Adrenal gland (tissue), 12 donors: ENCODE results near the gene ATP6V0D1. TPM values are rescaled to one million over a fixed set of nuclear protein-coding genes. Genes with fewer than 3 reads are reported as not detected.
A peak's percentile ranks its signal among the peaks of the same experiment; 100 is the strongest.

Experiments used
- DNase-seq, 7 donors: peaks; one replicate each; pipeline ENCODE4 v3.0.0-alpha.2; 2019 to 2020
- H3K27ac ChIP-seq, 5 donors: fragments of 200-600 bp; sonication (generic) in 4 of 5; 1 replicate in 3 of 5; 2 replicates in 2 of 5; pipeline versions ENCODE4 v1.5.1 to v1.8.0; 2016 to 2020; ENCODE audit warnings: mild to moderate bottlenecking in 1 of 5
- H3K27me3 ChIP-seq: fragments of 200-600 bp; 2 replicates; pipeline ENCODE4 v1.8.0; 2021
- H3K36me3 ChIP-seq, 2 donors: fragments of 200-600 bp; replicated peaks in 1 of 2; 1 replicate in 1 of 2; 2 replicates in 1 of 2; pipeline versions ENCODE4 v1.5.1 to v1.8.0; 2018 to 2022
- H3K4me1 ChIP-seq, 2 donors: fragments of 200-600 bp; replicated peaks in 1 of 2; 1 replicate in 1 of 2; 2 replicates in 1 of 2; pipeline versions ENCODE4 v1.5.1 to v1.8.0; 2018 to 2021
- H3K4me3 ChIP-seq, 4 donors: fragments of 200-600 bp; sonication (generic) in 3 of 4; one replicate each; pipeline ENCODE4 v1.5.1; 2016 to 2018
- H3K9me3 ChIP-seq, 3 donors: fragments of 200-600 bp; sonication (generic) in 1 of 3; replicated peaks in 1 of 3; 1 replicate in 2 of 3; 2 replicates in 1 of 3; pipeline versions ENCODE4 v1.5.1 to v1.8.0; 2016 to 2021
- POLR2A ChIP-seq, 2 donors: fragments of 450-650 bp; IDR thresholded peaks; one replicate each; pipeline ENCODE4 v1.6.1; 2017; ENCODE audit warnings: antibody characterized with exemption in 2 of 2, mild to moderate bottlenecking in 2 of 2, moderate library complexity in 1 of 2
- WGBS, 4 donors: extraction: QIAGEN DNeasy Blood & Tissue Kit in 2 of 4; methylation state at CpG; one replicate each; pipeline versions ENCODE4 v1.1.5 to v1.1.7; 2013 to 2017; 5-methylcytosine and 5-hydroxymethylcytosine counted together
- intact Hi-C, 2 donors: fragments of 100-400 bp; cut with DNase I; formaldehyde crosslinking; loops; one replicate each; pipeline versions ENCODE4 v1.14.1 to v1.15.0; 2022 to 2023
- polyA plus RNA-seq, 3 donors: library from polyadenylated mRNA; stranded (reverse); fragments of 200-250 nt in 2 of 3; fragments of 350-450 nt in 1 of 3; fragmentation: Illumina TruSeq in 1 of 3; extraction: RNeasy Lipid Tissue Mini Kit (QIAGEN cat#74804) in 1 of 3; gene quantifications; one replicate each; pipeline ENCODE4 v1.2.3, GENCODE V29; 2013 to 2014
- total RNA-seq, 9 donors: library from RNA; depleted of rRNA in 4 of 9; stranded (reverse); fragments of >200 nt in 4 of 9; fragments of 120-200 nt in 1 of 9; fragmentation: NEBNext Ultra II Directional in 1 of 9; extraction: Animal tissue kit (Norgen Biotek cat#: 25700) in 1 of 9; gene quantifications; one replicate each; pipeline versions ENCODE4 v1.1.0 to v1.2.4, GENCODE V29; 2013 to 2023
- TF ChIP-seq, protein P1 (sequence below), 6 experiments: fragments of 450-650 bp in 4 of 6; fragments of 200-600 bp in 2 of 6; sonication (generic) in 1 of 6; IDR thresholded peaks; 1 replicate in 5 of 6; 2 replicates in 1 of 6; pipeline versions ENCODE4 v1.5.1 to v1.8.0; 2016 to 2021; ENCODE audit warnings: antibody characterized with exemption in 6 of 6, mild to moderate bottlenecking in 2 of 6, moderate library complexity in 1 of 6
- donor health status: healthy with polysubstance abuse.
- donor health status: Bipolar disorder and iron deficiency.
- donor health status: DM: yes; HTN: yes; CAD: no.
- donor health status: DM: no; HTN: no; CAD: no.
- donor health status: DM: no; HTN: no; CAD: no.
- donor health status: DM: yes; HTN: yes; CAD: no.

Gene ATP6V0D1
- total and polyA plus RNA-seq, 12 donors = 24.1 to 244 (median 144) TPM

DNA sequence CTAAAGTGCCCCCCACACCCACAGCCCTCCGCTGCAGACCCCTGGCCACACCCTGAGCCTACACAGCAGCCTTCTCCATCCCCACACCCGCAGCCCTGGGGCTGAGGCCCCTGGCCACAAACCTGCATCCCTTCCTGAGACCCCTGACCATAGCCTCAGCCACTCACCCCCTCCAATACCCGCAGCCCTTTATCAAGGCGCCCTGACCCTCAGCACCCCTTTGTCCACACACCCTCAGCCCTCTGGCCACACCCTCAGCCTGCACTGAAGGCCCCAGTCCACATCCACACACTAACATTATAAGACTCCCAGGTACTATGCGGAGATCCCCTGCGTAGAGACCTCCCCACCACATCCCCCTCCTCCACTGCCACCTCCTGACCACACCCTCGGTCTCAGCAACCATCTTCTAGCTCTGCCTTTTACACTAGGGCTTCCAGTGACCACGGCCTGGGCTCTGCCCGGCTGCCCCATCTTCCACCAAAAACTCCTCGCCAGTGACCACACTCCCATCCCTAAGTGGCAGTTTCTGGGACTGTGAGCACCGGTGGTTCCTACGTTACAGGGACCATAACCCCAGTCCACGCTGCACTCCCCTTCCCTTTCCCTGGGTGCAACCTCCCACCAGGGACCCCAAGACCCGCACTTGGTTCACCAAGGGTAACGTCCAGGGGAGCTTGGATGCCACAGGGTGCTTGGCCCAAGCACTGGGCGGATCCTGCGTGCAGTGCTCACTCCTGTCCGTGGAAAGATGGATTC lies 88.5 kb downstream of the ATP6V0D1 start:
- Histone ChIP-seq H3K4me1 (peaks cover 14 to 38% of the 10 kb centered on the region in 2 donors), H3K4me3 (peak overlapping the region in 1 of 4 donors; percentile 40), H3K36me3 (no peaks in the 10 kb centered on the region), H3K9me3 (no peaks in the 10 kb centered on the region), H3K27me3 (peaks cover 8% of the 10 kb centered on the region), H3K27ac (no peak overlapping the region)
- peak in 1 of 7 donors; percentile 46 for DNase-seq
- TF ChIP-seq, protein P1, sequence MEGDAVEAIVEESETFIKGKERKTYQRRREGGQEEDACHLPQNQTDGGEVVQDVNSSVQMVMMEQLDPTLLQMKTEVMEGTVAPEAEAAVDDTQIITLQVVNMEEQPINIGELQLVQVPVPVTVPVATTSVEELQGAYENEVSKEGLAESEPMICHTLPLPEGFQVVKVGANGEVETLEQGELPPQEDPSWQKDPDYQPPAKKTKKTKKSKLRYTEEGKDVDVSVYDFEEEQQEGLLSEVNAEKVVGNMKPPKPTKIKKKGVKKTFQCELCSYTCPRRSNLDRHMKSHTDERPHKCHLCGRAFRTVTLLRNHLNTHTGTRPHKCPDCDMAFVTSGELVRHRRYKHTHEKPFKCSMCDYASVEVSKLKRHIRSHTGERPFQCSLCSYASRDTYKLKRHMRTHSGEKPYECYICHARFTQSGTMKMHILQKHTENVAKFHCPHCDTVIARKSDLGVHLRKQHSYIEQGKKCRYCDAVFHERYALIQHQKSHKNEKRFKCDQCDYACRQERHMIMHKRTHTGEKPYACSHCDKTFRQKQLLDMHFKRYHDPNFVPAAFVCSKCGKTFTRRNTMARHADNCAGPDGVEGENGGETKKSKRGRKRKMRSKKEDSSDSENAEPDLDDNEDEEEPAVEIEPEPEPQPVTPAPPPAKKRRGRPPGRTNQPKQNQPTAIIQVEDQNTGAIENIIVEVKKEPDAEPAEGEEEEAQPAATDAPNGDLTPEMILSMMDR (IDR thresholded peaks at IDR 0.05) = no peak
- WGBS, 4 donors = 79 to 83% (median 80%) methylated on average over 15 to 18 of the region's 18 CpGs
- intact Hi-C loops = no loop called here

DNA sequence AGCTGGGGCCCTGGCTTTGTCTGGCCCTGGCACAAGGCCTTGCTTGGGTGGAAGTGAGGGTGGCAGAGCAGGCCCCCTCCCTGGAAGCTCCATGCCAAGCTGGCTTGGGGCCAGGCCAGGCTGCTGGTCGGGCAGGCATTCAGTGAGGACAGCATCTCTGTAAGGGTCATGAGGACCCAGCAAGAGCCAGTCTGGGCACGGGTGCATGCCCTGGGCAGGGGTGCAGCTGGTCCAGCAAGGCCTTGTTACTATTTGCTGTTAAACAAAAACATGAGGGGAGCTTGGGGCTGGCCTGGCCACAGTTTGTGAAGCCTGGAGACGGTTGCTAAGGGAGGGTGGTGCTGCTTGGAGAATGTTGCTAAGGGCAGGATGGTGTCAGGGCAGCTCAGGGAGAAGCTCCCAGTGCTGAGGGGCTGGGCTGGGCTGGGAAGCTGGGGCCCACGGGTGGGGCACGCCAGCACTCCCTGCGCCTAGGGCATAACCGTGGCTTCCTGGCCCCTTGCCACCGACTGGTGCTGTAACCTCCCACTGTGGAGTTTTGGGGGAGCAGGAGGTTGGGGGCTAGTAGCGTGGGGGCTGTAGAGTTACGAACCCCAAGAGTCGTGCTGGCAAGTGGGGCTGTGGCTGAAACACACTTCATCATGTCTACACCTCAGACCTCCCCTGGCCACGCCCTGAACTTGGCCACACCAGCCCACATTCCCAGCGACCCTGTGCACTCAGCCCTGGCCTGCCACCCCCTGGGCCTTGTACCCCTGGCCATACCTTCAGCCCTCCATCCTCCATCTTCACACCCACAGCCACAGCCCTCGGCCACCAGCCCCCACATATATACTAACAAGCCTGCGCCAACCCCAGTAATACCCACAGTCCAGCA lies 89.3 kb downstream of the ATP6V0D1 start:
- intact Hi-C loops = no loop called here
- H3K27ac ChIP-seq = no peak overlapping the region
- peaks cover 14 to 31% of the 10 kb centered on the region in 2 donors for H3K4me1 ChIP-seq
- H3K27me3 ChIP-seq = peaks cover 8% of the 10 kb centered on the region
- WGBS, 4 donors = 71 to 83% (median 78%) methylated on average over 7 to 15 of the region's 15 CpGs
- H3K9me3 ChIP-seq = no peaks in the 10 kb centered on the region
- H3K4me3 ChIP-seq = no peak overlapping the region
- no peaks in the 10 kb centered on the region for H3K36me3 ChIP-seq
- TF ChIP-seq POLR2A (IDR thresholded peaks at IDR 0.05) = no peak
- TF ChIP-seq, protein P1 (IDR thresholded peaks at IDR 0.05) = no peak
- DNase-seq = peak in 1 of 7 donors; percentile 66

DNA sequence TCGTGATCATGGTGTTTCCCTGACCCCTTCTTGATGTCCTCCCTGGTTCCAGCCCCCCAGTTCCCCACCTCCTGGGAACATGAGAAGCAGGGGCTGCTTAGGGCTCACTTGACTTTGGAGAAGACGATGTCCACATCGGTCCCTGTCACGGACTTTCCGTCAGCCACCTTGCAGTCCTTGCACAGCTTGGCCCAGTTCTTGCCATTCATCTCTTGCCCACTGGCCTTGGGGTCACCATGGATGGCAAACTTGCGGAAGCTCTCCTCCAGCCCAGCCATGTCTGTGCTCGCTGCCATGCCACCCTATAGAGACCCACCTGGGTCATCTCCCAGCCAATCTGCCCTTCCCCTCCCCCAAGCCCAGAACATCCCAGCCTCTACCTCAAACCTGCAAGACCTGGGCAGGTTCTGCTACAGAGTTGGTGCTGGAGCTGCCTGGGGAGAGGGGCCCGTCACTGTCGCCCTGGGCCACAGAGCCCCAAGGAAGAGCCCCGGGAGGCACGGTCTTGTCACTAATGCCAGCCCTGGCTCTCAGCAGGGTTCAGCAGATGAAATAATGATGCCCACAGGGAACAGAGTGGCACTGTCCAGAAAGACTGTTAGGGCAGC lies 90.0 kb downstream of the ATP6V0D1 start:
- Histone ChIP-seq H3K36me3 (no peaks in the 10 kb centered on the region), H3K4me1 (peaks cover 14 to 24% of the 10 kb centered on the region in 2 donors), H3K9me3 (no peaks in the 10 kb centered on the region), H3K27ac (no peak overlapping the region), H3K4me3 (no peak overlapping the region), H3K27me3 (peaks cover 8% of the 10 kb centered on the region)
- peak in 1 of 7 donors; percentile 51 for DNase-seq
- TF ChIP-seq, protein P1 (IDR thresholded peaks at IDR 0.05) = no peak
- no peak for TF ChIP-seq POLR2A (IDR thresholded peaks at IDR 0.05)
- 85 to 93% (median 87%) methylated on average over 6 to 11 of the region's 11 CpGs for WGBS, 4 donors
- intact Hi-C loops = no loop called here
